NCI-H1105 treated with DMSO at 0.1 percent for 48 hours (cell line): ENCODE data around the gene GFPT1.
"Not testable (repeated sequence)": the region's sequence is repeated elsewhere in the genome, so short reads cannot be mapped to it uniquely, and the experiment has no call there.

Experiments
- DNase-seq: peaks from one replicate; lab custom pipeline; 2025; lab: John Stamatoyannopoulos, UW

GFPT1 gene

DNA sequence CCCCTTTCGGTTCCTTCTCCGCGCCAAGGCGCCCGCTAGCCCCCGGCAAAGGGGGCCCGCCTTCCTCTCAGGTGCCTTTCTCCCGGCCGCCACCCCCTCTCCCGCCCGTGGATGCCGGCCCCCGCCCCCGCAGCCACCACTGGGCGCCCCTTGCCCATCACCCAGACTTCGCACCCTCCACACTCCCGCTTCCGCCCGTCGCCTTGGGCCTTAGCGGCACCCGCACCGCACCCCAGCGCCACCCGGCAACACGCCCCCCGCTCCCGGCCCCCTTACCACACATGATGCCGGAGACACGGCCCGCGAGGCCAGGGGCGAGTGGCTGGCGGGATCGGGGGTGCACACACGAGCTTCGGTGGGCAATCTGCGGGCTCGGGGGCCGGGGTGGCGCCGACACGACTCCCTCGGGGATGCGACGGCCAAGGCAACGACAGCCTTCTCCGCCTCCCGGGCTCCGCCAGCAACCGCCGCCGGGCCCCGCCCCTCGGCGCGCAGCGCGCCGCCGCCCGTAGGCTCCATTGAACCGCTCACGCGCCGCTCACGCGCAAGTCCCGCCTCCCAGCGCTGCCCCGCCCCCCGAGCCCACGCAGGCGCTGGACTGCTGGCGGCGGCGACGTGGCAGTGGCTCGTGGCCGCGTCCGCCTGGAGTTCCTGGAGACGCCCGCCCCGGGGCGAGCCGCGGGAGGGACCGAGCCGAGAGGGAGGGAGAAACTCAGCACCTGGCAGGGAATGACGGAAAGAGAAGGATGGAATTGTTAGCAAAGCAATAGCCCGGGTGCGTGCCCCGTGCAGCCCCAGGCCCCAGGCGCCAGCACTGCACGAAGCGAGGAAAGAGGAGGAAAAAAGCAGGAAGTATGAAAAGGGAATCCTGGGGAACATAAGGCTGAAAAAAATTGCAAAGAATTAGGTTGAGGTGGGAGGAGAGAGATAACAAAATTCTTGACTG lies at the start of gene GFPT1:
TSS of gene GFPT1 (minus strand) at position 439 of the 946 bp plus-strand sequence. CDS start at position 283, 156 bp downstream.
- DNase-seq, result peak; percentile 86

DNA sequence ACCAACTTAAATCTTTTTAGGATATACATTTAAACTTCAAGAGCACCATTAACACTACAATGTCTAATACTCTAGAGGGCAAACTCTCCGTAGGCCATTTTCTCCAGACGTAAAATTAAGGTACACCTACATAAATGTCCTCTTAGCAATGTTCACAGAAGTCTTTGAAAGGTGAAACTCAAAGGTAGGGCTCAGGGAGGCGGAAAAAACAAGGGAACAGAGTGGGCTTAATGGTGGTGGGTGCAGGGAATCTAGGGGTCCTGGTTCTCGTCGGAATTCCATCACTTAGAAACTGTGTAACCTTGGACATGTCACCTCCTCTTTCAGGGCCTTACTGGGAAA lies 49.5 kb upstream of the GFPT1 start:
- no peak for DNase-seq

DNA sequence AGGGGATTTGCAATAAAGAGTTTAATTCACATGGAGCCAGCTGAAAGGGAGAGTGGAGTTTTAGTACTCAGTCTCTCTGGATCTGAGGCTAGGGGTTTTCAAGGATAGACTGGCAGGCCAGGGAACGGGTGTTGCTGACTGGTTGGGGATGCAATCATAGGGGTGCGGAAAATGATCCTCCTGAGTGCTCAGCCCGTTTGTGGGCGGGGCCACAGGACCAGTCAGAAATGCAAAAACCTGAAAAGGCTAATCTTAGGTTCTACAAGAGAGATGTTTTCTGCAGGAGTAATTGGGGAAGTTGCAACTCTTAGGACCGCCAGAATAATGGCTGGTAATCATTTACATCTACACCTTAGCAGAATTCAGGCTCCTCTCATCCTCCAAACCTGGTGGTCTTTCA lies 47.7 kb upstream of the GFPT1 start:
- no peak for DNase-seq

DNA sequence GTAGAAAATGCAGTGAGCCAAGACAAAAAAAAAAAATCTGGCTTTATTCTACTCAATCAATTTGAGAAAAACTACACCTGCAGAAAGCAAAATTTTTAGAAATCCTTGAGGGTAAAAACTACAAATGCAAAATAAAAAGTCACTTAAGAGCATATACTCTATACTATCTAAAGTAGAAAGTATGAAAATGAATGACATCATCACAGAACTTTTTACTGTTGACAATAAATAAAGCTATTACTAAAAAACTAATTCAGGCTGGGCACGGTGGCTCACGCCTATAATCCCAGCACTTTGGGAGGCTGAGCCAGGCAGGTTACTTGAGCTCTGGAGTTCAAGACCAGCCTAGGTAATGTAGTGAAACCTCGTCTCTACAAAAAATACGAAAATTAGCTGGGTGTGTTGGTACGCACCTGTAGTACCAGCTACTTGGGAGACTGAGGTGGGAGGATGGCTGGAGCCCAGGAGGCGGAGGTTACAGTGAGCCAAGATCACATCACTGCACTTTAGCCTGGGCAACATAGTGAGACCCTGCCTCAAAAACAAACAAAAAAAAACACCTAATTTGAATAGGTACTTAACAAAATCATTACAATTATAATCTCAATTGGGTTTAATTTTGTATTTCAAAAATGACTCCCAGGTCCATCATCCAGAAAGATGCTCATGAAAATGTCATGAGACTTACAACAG lies 42.6 kb upstream of the GFPT1 start:
- no peak for DNase-seq

DNA sequence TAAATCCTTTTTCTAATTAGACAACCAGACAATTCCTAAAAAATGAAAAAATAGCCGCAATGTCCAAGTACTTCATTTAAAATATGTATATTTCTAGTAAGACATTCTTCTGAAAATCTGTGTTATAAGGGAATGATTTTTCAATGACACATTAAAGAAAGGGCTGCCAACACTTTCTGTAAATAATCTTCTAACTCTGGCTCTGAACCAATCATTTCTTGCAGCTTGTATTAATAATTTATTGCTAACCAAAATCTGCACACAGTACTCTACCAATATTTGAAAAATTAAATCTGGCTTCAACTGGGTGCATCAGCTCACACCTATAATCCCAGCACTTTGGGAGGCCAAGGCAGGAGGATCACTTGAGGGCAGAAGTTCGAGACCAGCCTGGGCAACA lies 42.0 kb upstream of the GFPT1 start:
- no peak for DNase-seq

DNA sequence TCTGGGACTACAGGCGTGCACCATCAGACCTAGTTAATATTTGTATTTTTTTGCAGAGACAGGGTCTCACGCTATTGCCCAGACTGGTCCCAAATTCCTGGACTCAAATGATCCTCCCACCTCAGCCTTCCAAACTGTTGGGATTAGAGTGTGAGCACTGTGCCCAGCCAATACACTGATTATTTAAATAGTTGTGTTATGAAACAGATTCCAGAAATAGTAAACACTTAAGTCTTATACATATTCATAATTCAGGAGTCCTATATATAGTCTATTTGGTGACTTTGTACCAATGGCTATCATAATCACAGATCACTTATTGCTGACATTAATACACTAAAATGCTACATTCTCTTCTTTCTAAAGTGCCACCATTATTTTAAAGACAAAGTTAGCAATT lies 37.4 kb upstream of the GFPT1 start:
- no peak for DNase-seq

DNA sequence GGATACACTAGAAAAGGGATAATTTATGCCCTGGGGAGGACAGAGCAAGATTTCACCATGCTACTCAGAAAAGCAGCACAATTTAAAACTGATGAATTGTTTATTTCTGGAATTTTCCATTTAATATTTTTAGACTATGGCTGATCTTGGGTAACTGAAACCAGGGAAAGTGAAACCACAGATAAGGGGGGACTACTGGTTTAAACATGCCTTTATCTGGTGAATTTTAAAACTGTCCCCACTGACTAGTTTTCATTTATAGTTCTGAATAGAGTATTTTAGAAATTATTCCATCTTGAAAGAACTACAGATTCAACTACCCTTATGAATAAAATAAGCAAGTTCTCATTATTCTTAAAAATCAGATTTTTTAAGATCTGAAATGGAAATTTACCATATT lies 35.2 kb upstream of the GFPT1 start:
- no peak for DNase-seq

DNA sequence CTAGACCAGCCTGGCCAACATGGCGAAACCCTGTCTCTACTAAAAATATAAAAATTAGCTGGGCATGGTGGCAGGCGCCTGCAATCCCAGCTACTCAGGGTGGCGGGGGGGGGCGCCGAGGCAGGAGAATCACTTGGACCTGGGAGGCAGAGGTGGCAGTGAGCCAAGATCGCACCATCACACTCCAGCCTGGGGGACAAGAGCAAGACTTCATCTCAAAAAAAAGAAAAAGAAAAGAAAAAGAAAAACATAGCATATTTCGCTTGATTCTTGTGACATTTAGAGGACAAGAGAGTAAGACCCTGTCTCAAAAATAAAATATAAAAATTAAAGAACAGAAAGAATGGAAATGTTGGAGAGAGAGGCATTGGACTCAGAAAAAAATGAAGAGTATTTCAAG lies 32.1 kb upstream of the GFPT1 start:
- DNase-seq, result not testable (repeated sequence)

DNA sequence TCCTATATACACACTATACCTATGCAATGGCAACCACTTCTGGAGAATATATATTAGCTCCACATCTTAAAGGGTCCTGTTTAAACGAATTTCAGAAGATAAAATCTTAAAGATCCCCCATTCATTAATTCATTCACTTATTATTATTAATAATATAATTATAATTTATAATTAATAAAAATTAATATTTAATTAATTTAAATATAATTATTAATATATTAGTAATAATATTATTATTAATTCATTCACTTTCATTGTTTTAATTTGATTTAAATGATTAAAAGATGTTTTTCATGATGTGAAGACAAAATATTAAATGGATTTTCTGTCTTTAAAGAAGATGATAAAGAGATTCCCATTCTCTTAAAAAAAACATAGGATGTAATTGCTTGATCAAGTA lies 29.1 kb upstream of the GFPT1 start:
- DNase-seq, result no peak

DNA sequence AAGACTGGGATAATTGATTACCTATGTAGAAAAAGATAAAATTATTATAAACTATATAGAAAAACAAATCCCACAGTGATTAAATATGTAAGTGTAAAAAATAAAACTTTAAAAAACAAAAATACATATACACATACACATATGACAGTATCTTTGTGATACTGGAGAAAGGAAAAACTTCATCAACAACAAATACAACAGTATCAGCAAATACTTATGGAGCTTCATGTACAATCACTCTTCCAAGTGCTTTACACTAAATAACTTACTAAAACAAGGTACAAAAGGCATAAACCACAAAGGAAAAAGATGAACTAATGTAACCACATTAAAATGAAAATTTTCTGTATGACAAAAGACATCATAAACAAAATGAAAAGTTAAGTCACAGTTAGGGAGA lies 24.1 kb upstream of the GFPT1 start:
- no peak for DNase-seq

DNA sequence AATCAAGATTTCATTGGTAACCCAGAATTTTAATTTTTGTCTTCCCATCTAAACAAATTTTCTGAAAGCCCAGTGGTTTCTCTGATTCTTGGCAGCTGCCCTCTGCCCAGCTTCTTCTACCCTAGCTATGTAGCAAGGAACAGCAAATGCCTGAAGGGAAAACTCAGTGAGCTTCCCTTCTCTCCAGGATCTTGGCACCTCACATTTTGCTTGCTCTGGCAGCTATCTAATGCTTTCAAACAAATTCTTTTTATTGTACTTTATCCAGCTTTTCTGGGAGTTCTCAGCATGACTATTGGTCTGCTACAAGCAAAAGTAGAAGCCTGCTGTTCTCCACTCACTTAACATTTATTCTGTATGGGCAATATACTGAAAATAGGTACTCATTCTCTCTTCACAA lies 18.3 kb upstream of the GFPT1 start:
- no peak for DNase-seq

DNA sequence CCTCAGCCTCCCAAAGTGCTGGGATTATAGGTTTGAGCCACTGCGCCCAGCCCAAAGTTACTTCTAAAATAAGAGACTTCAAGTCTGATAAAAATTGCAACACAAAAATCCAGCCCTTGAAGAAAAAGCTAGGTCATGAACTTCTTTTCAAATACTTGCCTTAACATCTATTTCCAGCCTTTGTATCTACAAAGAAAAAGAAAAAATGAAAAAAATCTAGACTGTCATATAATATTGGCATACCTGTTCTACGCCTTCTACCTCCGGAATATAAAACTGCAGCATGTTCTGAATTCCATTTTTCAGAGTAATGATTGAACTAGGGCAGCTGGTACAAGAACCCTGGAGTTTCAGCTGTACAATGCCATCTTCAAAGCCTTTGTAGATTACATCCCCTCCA lies 13.1 kb upstream of the GFPT1 start:
- DNase-seq, result no peak

DNA sequence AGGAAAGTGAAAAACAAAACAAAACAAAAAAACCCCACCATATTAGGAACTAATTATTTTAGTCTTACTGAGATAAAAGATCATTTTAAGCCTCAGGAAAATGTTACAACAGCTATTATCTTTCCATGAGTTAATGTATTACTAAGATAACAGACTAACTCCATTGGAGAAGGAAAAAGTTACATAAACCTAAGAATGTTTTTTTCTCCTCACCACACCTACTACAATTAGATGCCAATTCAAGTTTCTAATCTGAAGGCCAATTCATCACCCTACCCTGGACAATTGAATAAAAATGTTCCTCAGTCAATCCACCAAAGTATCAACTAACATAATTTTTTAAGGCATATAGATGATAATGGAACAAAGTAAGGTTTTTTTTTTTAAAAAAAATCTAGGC lies 10.2 kb upstream of the GFPT1 start:
- no peak for DNase-seq

DNA sequence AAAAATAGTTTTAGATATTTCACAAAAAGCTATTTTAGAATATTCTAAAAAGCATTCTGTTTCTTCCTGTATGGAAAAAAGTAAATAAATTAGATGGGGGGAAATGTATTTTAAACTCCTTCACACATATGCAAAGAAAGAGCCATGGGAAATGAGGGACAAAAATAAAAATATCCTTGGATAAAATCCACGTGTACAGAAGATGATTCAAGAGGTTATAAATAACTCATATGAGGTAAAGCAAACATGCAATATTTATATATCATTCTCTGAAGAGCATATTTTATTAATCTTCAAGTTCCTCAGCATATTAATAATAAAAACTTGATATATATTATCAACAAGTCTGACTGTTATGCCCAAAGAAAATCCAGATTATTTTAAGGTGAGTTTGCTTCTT lies 8.8 kb upstream of the GFPT1 start:
- DNase-seq, result no peak

DNA sequence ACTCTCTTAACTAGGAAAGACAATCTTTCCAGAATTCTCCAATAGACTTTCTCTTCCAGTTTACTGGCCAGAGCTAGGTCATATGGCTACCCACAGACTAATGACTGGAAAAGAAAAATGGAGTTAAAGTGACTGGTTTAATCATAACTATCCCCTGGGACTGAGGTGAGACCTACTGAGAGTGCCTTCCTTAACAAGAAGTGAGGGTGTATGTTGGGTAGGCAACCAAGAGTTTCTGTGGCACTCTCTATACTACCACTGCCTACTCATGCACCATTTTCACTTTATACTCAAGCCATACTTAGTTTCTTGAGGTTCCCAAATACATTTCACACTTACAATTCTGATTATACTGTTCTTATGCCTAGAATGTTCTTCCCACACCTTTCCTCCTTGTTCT lies 6.9 kb upstream of the GFPT1 start:
- no peak for DNase-seq

DNA sequence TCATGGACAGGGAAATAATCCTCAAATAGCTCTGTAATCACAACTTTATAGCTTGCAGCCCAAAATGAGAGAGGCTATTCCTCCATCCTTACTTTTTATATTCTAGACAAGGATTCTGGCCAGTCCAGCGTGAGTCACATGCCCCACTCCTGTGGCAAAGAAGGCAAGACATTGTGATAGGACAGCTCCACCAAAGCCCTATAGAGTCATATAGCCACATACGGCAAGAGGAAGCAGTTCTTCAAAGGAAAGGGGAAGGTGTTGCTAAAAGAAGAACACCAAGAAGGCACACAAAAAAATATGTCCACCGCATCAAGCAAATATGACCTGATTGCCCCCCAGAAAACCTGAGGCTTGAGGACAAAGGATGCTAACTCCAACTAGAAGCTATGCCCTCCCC lies 3.4 kb upstream of the GFPT1 start:
- no peak for DNase-seq

DNA sequence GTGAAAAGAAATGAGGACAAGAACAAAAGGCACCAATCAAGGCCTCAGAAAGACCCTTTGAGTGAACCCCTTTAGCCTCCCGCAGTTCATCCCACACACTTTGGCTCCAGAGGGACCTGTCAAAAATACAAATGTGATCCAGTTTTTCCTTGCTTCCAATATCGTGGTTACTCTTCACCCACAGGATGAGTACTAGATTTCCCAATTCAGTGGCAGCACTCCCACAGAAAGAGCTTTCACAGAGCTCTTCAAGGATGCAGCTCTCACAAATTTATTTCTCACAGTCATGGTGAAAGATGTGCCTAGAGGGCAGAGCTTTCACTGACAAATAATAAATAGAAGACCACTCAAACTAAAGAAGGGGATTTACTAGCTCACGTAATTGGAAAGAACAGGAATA lies 3.0 kb upstream of the GFPT1 start:
- no peak for DNase-seq

DNA sequence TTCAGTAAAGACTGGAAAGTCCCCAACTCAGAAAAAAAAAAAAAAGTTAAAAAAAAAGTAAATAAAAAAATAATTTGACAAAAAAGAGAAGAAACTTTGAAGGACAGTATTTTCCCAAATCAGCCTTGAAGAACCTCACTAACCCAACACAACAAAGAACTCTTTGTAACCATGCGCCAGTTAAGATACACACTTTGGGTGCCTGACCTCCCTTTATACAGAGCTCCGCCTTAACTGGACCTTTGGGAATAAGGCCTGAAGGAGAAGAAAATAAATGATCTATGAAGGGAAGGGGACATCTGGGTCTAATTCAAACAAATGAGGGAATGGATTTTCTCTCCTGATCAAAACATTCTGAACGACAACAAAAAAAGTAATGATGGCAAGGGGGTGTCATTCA lies 2.2 kb upstream of the GFPT1 start:
- DNase-seq, result no peak

DNA sequence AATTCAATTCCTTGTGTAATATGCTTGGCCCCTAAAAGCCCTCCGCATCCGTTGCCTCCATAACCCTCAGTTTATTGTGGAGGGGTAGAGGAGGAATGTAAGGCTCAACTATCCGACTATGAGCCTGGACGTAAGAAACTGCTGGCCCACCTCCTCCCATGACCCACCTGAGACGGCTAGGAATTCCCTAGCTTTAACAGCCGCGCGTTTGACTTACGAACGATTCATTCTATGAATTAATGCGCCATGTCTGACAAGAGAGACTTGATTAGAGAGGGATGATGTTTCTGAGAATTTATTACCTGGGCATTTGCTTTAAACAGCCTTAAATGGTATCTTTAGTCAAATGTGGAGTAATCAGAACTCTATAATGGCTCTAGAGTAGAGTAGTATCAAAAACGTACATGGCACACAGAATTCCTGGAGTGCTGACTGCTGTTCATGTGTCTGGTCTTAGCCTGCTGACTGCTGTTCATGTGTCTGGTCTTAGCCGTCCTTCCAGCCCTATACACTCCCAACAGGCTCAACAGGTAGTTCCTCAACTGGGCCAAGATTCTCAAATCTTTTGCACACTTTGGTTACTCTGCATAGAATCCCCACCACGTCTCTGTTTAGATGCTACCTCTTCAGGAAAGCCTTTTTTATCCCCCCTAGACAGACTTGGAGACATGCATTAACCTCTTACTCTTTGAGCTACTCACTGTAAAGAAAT lies 899 bp upstream of the GFPT1 start:
- no peak for DNase-seq

DNA sequence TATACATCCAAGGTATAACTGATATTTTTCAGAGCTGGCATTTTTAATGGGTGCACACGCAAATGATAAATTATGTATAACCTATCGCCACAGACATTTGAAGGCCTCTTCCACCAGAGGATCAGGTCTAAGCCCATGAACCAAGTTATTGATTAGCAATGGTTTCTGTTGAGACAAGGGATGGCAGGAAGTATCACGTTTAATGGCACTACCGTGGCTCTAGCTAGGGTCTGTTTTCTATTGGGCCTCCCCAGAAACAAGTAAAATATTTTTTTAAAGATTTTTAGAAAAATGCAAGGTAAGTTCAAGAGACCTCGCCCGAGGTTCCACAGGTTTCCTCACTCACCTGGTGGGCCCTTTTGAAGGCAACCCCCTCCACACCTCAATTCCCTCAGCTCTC lies 667 bp downstream of the GFPT1 start:
- DNase-seq, result no peak

DNA sequence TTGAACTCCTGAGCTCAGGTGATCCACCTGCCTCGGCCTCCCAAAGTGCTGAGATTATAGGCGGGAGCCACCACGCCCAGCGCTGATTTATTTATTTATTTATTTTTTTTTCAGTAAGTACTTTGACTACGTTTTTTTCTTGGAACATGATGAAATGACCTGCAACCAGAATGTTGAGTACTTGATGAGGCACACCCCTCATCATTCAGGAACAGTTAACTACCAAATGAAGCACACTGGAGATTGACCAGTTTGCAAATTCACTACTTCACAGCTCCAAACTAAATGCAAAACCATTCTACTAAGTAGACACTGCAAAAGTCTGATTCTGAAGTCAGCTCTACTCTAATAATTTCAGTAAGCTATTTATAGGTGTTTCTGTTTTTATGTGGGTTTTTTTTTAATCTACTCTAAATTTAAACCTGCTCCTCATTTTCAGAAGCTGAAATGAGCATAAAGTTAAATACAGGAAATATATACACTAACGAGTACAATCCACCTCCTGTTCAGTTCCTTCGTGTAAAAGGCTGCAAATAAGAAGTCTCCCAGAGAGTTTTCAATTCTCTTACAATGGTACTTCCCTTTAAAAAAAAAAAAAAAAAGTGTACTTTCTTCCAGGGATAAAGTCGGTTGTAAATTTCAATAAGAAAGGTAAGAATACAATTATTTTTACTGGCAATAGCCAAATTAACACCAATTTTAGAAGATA lies 1.4 kb downstream of the GFPT1 start:
- no peak for DNase-seq

DNA sequence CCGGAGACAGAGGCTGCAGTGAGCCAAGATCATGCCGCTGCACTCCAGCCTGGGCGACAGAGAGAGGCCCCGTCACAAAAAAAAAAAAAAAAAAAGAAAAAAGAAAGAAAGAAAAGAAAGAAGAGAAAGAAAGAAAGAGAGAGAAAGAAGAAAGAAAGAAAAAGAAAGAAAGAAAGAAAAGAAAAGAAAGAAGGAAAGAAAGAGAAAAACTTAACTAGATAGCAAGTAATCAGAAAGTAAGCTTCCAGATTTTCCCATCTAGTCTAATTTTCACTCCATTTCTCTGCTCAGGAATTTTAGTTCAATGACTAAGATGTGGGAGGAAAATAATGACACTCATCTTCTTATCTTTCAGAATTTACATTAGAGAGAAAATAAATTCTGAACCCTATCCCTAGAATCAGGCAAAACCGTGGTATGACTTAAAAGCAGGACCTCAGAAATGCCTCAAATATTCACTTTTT lies 2.4 kb downstream of the GFPT1 start:
- no peak for DNase-seq
